BLaER1 treated with 17β-estradiol and CSF1 and Interleukin-3, amounts not matched to agents 10 nM and 100 nM (cell line): Measurements from ENCODE around the gene TSPAN18.

Experiments
- H3K27ac ChIP-seq, 11 experiments: shearing (Covaris generic); formaldehyde crosslinking; 2 replicates each; pipeline ENCODE4 v1.8.1; 2022
- H3K27me3 ChIP-seq, 11 experiments: shearing (Covaris generic); formaldehyde crosslinking; 2 replicates each; pipeline ENCODE4 v1.8.1; 2022
- H3K36me3 ChIP-seq, 11 experiments: shearing (Covaris generic); formaldehyde crosslinking; 2 replicates each; pipeline ENCODE4 v1.8.1; 2022
- H3K4me1 ChIP-seq, 10 experiments: shearing (Covaris generic); formaldehyde crosslinking; 2 replicates each; pipeline ENCODE4 v1.8.1; 2022
- H3K4me2 ChIP-seq, 11 experiments: shearing (Covaris generic); formaldehyde crosslinking; 2 replicates each; pipeline ENCODE4 v1.8.1; 2022
- H3K4me3 ChIP-seq, 10 experiments: shearing (Covaris generic); formaldehyde crosslinking; 2 replicates each; pipeline ENCODE4 v1.8.1; 2022
- H3K9ac ChIP-seq, 11 experiments: shearing (Covaris generic); formaldehyde crosslinking; 2 replicates each; pipeline ENCODE4 v1.8.1; 2022
- H3K9me3 ChIP-seq, 11 experiments: shearing (Covaris generic); formaldehyde crosslinking; replicated peaks in 1 of 11; 2 replicates each; pipeline ENCODE4 v1.8.1; 2022
- H4K20me1 ChIP-seq, 11 experiments: shearing (Covaris generic); formaldehyde crosslinking; 2 replicates each; pipeline ENCODE4 v1.8.1; 2022
- Cebpa-rat ChIP-seq, 11 experiments: shearing (Covaris generic); IDR thresholded peaks; 2 replicates each; pipeline ENCODE4 v1.8.1; 2022

Gene TSPAN18

GRCh38 chr11:44738791-44739190 lies 12.0 kb downstream of the TSPAN18 start:
- no peaks in the 10 kb centered on the region for H3K9me3 ChIP-seq
- H4K20me1 ChIP-seq = no peaks in the 10 kb centered on the region
- peaks cover 11 to 48% (median 34%) of the 10 kb centered on the region in 10 experiments for H3K4me1 ChIP-seq
- H3K4me2 ChIP-seq = no peak overlapping the region
- no peak overlapping the region for H3K4me3 ChIP-seq
- no peak overlapping the region for H3K9ac ChIP-seq
- peaks cover 0 to 8% (median 0%) of the 10 kb centered on the region in 11 experiments; a peak in 2 of 22 replicates for H3K27me3 ChIP-seq
- TF ChIP-seq Cebpa-rat (IDR thresholded peaks at IDR 0.05) = no peak
- no peaks in the 10 kb centered on the region for H3K36me3 ChIP-seq
- H3K27ac ChIP-seq = no peak overlapping the region

- H3K27ac ChIP-seq = no peak overlapping the region
- H3K9ac ChIP-seq = no peak overlapping the region
- no peak for TF ChIP-seq Cebpa-rat (IDR thresholded peaks at IDR 0.05)
These were observed 14.2 kb downstream of the TSPAN18 start for GRCh38 chr11:44740967-44741366.

GRCh38 chr11:44741976-44742375 lies 15.2 kb downstream of the TSPAN18 start:
- Histone ChIP-seq H3K36me3 (no peaks in the 10 kb centered on the region), H3K4me3 (no peak overlapping the region), H3K9ac (no peak overlapping the region), H4K20me1 (no peaks in the 10 kb centered on the region), H3K27ac (no peak overlapping the region), H3K9me3 (no peaks in the 10 kb centered on the region), H3K4me1 (peaks cover 11 to 33% (median 27%) of the 10 kb centered on the region in 10 experiments), H3K4me2 (peak overlapping the region in 1 of 11 experiments; percentile 41; a peak in 1 of 22 replicates), H3K27me3 (peaks cover 0 to 8% (median 0%) of the 10 kb centered on the region in 11 experiments; a peak in 1 of 22 replicates)
- no peak for TF ChIP-seq Cebpa-rat (IDR thresholded peaks at IDR 0.05)

More at GRCh38 chr11:44740967-44741366, 14.2 kb downstream of the TSPAN18 start:
- Histone ChIP-seq H4K20me1 (no peaks in the 10 kb centered on the region), H3K4me1 (peaks cover 11 to 35% (median 28%) of the 10 kb centered on the region in 10 experiments), H3K4me3 (no peak overlapping the region), H3K4me2 (peak overlapping the region in 8 of 11 experiments; percentile 4 to 62 (median 48); a peak in 15 of 22 replicates), H3K27me3 (peaks cover 0 to 8% (median 0%) of the 10 kb centered on the region in 11 experiments; a peak in 2 of 22 replicates), H3K36me3 (no peaks in the 10 kb centered on the region), H3K9me3 (no peaks in the 10 kb centered on the region)

- peaks cover 0 to 8% (median 0%) of the 10 kb centered on the region in 11 experiments; a peak in 1 of 22 replicates for H3K27me3 ChIP-seq
- no peaks in the 10 kb centered on the region for H3K36me3 ChIP-seq
- no peak overlapping the region for H3K27ac ChIP-seq
- no peak overlapping the region for H3K9ac ChIP-seq
- H3K4me2 ChIP-seq = no peak overlapping the region; a peak in 1 of 22 replicates
- H4K20me1 ChIP-seq = no peaks in the 10 kb centered on the region
- no peak for TF ChIP-seq Cebpa-rat (IDR thresholded peaks at IDR 0.05)
- H3K4me1 ChIP-seq = peaks cover 4 to 26% (median 20%) of the 10 kb centered on the region in 10 experiments
- no peak overlapping the region for H3K4me3 ChIP-seq
- no peaks in the 10 kb centered on the region for H3K9me3 ChIP-seq
These were observed 15.9 kb downstream of the TSPAN18 start for GRCh38 chr11:44742508-44743246.

GRCh38 chr11:44743326-44743725 lies 16.6 kb downstream of the TSPAN18 start:
- Histone ChIP-seq H3K9ac (no peak overlapping the region), H3K4me3 (no peak overlapping the region), H3K27ac (no peak overlapping the region), H4K20me1 (no peaks in the 10 kb centered on the region), H3K4me1 (peaks cover 0 to 20% (median 14%) of the 10 kb centered on the region in 10 experiments; a peak in 15 of 20 replicates), H3K27me3 (peaks cover 0 to 8% (median 0%) of the 10 kb centered on the region in 11 experiments; a peak in 1 of 22 replicates), H3K4me2 (no peak overlapping the region), H3K36me3 (no peaks in the 10 kb centered on the region), H3K9me3 (no peaks in the 10 kb centered on the region)
- no peak for TF ChIP-seq Cebpa-rat (IDR thresholded peaks at IDR 0.05)

- Histone ChIP-seq H3K4me1 (peaks cover 0 to 19% (median 14%) of the 10 kb centered on the region in 10 experiments; a peak in 14 of 20 replicates), H3K9ac (no peak overlapping the region), H3K27me3 (peaks cover 0 to 8% (median 0%) of the 10 kb centered on the region in 11 experiments; a peak in 1 of 22 replicates), H3K27ac (no peak overlapping the region), H3K36me3 (no peaks in the 10 kb centered on the region), H4K20me1 (no peaks in the 10 kb centered on the region), H3K4me2 (no peak overlapping the region), H3K4me3 (no peak overlapping the region), H3K9me3 (no peaks in the 10 kb centered on the region)
- TF ChIP-seq Cebpa-rat (IDR thresholded peaks at IDR 0.05) = no peak
These were observed 17.3 kb downstream of the TSPAN18 start for GRCh38 chr11:44743959-44744557.

GRCh38 chr11:44746894-44747293 lies 20.1 kb downstream of the TSPAN18 start:
- H3K4me2 ChIP-seq = no peak overlapping the region
- H3K9ac ChIP-seq = no peak overlapping the region
- no peak overlapping the region for H3K4me3 ChIP-seq
- H4K20me1 ChIP-seq = no peaks in the 10 kb centered on the region
- H3K9me3 ChIP-seq = no peaks in the 10 kb centered on the region
- no peaks in the 10 kb centered on the region for H3K36me3 ChIP-seq
- no peak for TF ChIP-seq Cebpa-rat (IDR thresholded peaks at IDR 0.05)
- peaks cover 0 to 7% (median 0%) of the 10 kb centered on the region in 10 experiments; a peak in 2 of 20 replicates for H3K4me1 ChIP-seq
- H3K27me3 ChIP-seq = no peaks in the 10 kb centered on the region
- no peak overlapping the region for H3K27ac ChIP-seq

GRCh38 chr11:44747316-44747715 lies 20.6 kb downstream of the TSPAN18 start:
- Histone ChIP-seq H3K36me3 (no peaks in the 10 kb centered on the region), H3K27me3 (no peaks in the 10 kb centered on the region), H4K20me1 (no peaks in the 10 kb centered on the region), H3K9ac (no peak overlapping the region), H3K4me1 (peaks cover 0 to 7% (median 0%) of the 10 kb centered on the region in 10 experiments; a peak in 2 of 20 replicates), H3K4me2 (no peak overlapping the region), H3K27ac (no peak overlapping the region), H3K4me3 (no peak overlapping the region), H3K9me3 (no peaks in the 10 kb centered on the region)
- TF ChIP-seq Cebpa-rat (IDR thresholded peaks at IDR 0.05) = no peak

- Histone ChIP-seq H3K9ac (no peak overlapping the region), H3K4me2 (no peak overlapping the region), H3K27ac (no peak overlapping the region), H3K9me3 (no peaks in the 10 kb centered on the region), H3K4me1 (peaks cover 0 to 2% (median 0%) of the 10 kb centered on the region in 10 experiments; a peak in 2 of 20 replicates), H3K4me3 (no peak overlapping the region), H4K20me1 (no peaks in the 10 kb centered on the region), H3K27me3 (no peaks in the 10 kb centered on the region), H3K36me3 (no peaks in the 10 kb centered on the region)
- no peak for TF ChIP-seq Cebpa-rat (IDR thresholded peaks at IDR 0.05)
These were observed 21.1 kb downstream of the TSPAN18 start for GRCh38 chr11:44747836-44748235.
